WERI-Rb-1 (cell line): ENCODE measurements around the gene CALB2.
A peak's percentile ranks its signal among the peaks of the same experiment; 100 is the strongest.

Experiments
- DNase-seq: peaks from one replicate; pipeline ENCODE4 v3.0.0-alpha.2; 2020
- H3K27ac ChIP-seq: fragments of 250-450 bp; sonication (Bioruptor Pico); 2 replicates; pipeline ENCODE4 v1.5.1; 2020; ENCODE audit warnings: mild to moderate bottlenecking, moderate library complexity
- H3K27me3 ChIP-seq: fragments of 250-450 bp; sonication (Bioruptor Pico); 2 replicates; pipeline ENCODE4 v1.5.1; 2021; ENCODE audit warnings: mild to moderate bottlenecking, low read depth, moderate library complexity; ENCODE audit not compliant: insufficient read depth, severe bottlenecking
- H3K36me3 ChIP-seq: fragments of 250-450 bp; sonication (Bioruptor Pico); 2 replicates; pipeline ENCODE4 v1.5.1; 2020; ENCODE audit warnings: mild to moderate bottlenecking, moderate library complexity
- H3K4me3 ChIP-seq: 2 replicates; pipeline ENCODE4 v1.5.1; 2011; ENCODE audit warnings: low read depth, mild to moderate bottlenecking, control low read depth, low read length
- H3K9me3 ChIP-seq: fragments of 250-450 bp; sonication (Bioruptor Pico); 2 replicates; pipeline ENCODE4 v1.5.1; 2021; ENCODE audit warnings: mild to moderate bottlenecking, moderate library complexity; ENCODE audit not compliant: severe bottlenecking
- TF ChIP-seq, protein P1 (sequence below): IDR thresholded peaks from 2 replicates; pipeline ENCODE4 v1.5.1; 2011; ENCODE audit warnings: low read depth, mild to moderate bottlenecking, control low read depth, inconsistent platforms, low read length

Gene CALB2

DNA sequence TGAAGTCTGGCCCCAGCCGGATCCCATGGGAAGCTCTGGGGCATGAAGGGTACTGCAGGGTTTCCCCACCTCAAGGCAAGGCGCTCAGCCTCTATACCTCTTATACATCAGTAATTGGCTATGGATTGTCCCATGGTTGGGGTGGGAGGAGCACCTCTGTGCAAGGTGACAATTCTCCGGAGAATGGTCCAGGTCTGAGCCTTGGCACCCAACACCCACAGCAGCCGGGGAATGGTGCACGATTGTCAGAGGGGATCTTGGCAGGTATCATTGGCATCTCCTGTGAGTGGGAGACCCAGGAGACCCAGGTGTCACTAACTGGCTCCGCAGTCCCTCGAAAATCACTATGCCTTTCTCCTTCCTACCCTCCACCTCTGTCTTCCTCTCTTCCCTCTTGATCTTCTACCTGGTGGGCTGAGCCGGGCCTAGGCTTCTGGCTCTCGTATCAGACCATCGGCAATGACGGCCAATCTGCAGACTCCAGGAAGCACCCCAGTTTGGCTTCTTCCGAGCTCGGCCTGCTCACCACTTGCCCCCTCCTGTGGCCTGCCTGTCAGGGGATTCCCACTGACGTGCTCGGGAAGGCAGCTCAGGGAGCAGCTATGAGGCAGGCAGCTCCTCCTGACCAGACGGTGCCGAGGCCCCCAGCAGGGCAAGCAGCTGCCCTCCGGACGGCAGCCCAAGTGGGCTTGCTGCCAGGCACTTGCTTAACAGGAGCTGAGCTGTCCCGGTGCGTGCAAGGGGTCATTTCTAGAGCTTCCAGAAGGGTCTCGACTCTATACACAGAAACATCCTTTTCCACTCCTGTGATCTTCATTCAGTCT lies 10.0 kb upstream of the CALB2 start:
- no peak overlapping the region for H3K27ac ChIP-seq
- TF ChIP-seq, protein P1, sequence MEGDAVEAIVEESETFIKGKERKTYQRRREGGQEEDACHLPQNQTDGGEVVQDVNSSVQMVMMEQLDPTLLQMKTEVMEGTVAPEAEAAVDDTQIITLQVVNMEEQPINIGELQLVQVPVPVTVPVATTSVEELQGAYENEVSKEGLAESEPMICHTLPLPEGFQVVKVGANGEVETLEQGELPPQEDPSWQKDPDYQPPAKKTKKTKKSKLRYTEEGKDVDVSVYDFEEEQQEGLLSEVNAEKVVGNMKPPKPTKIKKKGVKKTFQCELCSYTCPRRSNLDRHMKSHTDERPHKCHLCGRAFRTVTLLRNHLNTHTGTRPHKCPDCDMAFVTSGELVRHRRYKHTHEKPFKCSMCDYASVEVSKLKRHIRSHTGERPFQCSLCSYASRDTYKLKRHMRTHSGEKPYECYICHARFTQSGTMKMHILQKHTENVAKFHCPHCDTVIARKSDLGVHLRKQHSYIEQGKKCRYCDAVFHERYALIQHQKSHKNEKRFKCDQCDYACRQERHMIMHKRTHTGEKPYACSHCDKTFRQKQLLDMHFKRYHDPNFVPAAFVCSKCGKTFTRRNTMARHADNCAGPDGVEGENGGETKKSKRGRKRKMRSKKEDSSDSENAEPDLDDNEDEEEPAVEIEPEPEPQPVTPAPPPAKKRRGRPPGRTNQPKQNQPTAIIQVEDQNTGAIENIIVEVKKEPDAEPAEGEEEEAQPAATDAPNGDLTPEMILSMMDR, result no peak
- H3K4me3 ChIP-seq, result no peak overlapping the region
- peaks cover 3% of the 10 kb centered on the region for H3K9me3 ChIP-seq
- H3K27me3 ChIP-seq, result no peaks in the 10 kb centered on the region
- peak; percentile 24 for DNase-seq
- H3K36me3 ChIP-seq, result no peaks in the 10 kb centered on the region

DNA sequence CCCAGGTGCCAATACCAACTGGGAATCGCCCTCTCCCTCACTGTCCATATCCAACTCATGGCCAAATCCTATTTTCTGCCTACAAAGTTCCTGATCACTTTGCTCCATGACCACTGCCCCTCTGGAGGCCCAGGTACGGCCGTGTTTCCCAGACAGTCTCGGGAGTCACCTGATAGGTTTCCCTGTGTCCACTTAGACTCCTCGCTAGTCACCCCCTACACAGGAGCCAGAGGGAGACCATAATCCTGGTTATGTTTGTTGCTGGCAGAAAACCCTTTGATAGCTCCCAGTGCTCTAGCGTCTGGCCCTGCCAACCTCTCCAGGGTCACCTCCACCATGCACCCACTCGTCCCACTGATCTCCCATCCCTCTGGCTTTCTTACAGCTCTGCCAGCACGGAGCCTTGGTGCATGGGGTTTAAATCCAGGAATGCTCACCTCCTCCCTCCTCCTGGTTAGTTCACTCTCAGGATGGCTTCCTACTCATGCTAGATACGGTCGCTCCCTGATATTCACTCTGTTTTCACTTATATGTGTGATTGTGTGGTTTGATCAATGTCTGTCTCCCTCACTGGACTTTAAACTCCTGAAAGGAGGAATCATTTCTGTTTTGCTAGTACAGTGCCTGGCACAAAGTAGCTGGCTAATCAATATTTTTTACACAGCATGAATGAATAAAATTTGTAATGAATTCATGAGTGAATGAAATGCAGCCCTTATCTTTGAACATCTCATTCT lies 7.5 kb upstream of the CALB2 start:
- no peak overlapping the region for H3K27ac ChIP-seq
- no peaks in the 10 kb centered on the region for H3K36me3 ChIP-seq
- TF ChIP-seq, protein P1, result no peak
- no peak for DNase-seq
- H3K27me3 ChIP-seq, result no peaks in the 10 kb centered on the region
- peaks cover 3% of the 10 kb centered on the region for H3K9me3 ChIP-seq
- H3K4me3 ChIP-seq, result no peak overlapping the region

DNA sequence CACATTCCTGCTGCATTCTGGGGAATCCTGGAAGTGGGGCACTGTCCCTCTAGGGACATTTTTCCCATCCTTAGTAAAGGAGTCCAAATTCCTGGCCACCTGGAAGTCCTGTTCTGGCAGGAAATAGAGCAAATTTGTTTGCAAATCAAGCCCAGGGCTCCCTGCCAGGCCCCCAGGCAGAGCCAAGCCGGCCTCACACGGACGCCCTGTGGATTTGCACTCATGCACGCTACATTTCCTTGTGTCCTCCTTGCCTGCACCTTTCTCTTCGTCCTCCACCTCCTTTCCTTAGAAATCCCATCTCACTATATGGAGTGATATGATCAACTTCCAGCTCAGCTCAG lies 7.0 kb upstream of the CALB2 start:
- Histone ChIP-seq H3K27ac (no peak overlapping the region), H3K36me3 (no peaks in the 10 kb centered on the region), H3K27me3 (no peaks in the 10 kb centered on the region), H3K4me3 (no peak overlapping the region), H3K9me3 (peaks cover 3% of the 10 kb centered on the region)
- TF ChIP-seq, protein P1, result no peak
- no peak for DNase-seq

DNA sequence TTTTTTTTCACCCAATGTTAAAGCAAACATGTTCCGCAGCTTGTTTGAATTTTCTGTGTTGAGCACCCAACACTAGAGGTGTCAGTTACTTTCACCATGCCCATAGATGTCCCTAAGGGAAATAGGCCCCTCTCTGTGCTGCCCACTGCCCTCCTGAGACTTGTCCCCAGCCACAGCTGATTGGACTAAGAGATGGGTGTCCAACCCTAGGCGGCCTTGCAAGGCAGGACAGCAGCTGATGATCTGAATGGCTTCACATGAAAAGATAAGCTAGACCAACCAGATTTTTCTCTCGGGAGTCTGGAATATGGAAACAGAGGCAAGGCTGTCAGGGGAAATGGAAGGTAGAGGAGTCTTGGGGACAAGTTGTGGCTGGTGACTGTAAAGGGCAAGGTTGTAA lies 6.1 kb upstream of the CALB2 start:
- H3K27ac ChIP-seq, result no peak overlapping the region
- DNase-seq, result no peak
- TF ChIP-seq, protein P1, result no peak
- H3K9me3 ChIP-seq, result peaks cover 3% of the 10 kb centered on the region
- H3K4me3 ChIP-seq, result no peak overlapping the region
- no peaks in the 10 kb centered on the region for H3K36me3 ChIP-seq
- H3K27me3 ChIP-seq, result no peaks in the 10 kb centered on the region

DNA sequence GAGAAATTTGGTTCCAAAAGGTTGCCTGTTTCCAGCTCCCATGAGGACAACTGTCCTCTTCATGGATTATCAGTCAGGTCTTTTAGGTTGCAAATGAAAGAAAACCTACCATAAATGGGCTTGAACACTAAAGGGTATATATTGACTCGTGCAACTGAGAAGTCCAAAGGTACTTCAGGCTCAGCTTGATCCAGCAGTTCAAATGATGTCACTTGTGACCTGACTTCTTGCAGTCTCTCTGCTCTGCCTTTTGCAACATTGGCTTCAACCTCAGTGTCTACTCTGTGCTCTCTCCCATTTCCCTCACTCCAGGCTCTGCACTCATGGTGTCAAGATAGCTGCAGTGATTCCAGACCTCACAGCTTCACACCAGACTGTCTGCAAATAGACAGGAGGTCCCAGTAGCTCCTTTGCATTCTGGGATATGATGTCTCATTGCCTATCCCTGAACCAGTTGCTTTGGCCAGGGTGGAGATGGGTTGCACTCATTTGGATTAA lies 5.5 kb upstream of the CALB2 start:
- DNase-seq, result no peak
- Histone ChIP-seq H3K27ac (no peak overlapping the region; the same call in 1 of the 2 replicates), H3K4me3 (no peak overlapping the region), H3K9me3 (peaks cover 3% of the 10 kb centered on the region), H3K27me3 (no peaks in the 10 kb centered on the region), H3K36me3 (no peaks in the 10 kb centered on the region)
- TF ChIP-seq, protein P1, result no peak
